ENCODE data around the gene RAB3D. TPM values are rescaled to one million over a fixed set of nuclear protein-coding genes. Genes with fewer than 3 reads are reported as not detected.
"Not testable (repeated sequence)": the region's sequence is repeated elsewhere in the genome, so short reads cannot be mapped to it uniquely, and the experiment has no call there.

Gene RAB3D
- total RNA-seq = 1 to 10 TPM; 4.5 to 4.9 TPM
- 1 to 10 TPM in 1 of 3 donors, under 1 TPM in 2; 0.80 to 1.4 (median 0.89) TPM for polyA plus RNA-seq
- total RNA-seq = 1.3 to 6.1 (median 2.9) reads per million in 6 experiments

GRCh38 chr19:11339254-11340098 lies at the start of gene RAB3D:
RAB3D (minus strand) TSS chr19:11339657; CDS start chr19:11337399, 2,258 bp downstream.
- peak within 1 kb of the TSS in 9 of 10 donors; percentile 40 to 90 (median 69) for H3K27ac Mint-ChIP-seq

DNA sequence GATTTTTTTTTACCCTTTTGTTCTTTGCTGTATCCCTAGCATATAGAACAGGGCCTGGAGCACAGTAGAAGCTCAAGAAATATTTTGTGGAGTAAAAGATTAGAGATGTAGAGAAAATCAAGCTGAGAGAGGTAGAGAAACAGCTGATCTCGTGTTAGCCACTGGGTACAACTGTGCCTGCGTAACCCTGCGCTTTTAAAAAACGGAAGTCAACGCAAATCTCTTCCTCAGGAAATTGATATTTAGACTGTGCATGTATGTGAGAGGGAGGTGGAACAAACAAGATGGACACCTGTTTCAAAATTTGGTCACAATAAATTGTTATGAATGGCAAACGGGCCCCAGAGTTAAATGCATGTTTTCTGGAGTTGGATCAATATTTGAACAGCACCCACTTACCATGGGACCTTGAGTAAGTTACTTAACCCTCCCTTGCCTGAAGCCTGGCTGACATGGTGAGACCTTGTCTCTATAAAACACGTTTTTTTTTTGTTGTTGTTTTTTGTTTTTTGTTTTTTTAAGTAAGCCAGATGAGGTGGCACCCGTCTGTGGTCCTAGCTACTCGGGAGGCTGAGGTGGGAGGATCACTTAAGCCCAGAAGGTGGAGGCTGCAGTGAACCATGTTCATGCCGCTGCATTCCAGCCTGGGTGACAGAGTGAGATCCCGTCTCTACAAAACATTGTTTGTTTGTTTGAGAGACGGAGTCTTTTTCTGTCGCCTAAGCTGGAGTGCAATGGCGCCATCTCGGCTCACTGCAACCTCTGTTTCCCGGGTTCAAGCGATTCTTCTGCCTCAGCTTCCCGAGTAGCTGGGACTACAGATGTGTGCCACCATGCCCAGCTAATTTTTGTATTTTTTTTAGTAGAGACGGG lies 47.9 kb upstream of the RAB3D start:
- POLR2A ChIA-PET = interaction anchor here (1.6 kb wide), 1 partner anchor 10 kb away, joined by 5 read pairs; no protein-coding TSS in a partner anchor
- DNase-seq = no peak
- Mint-ChIP-seq H3K36me3 (no peaks in the 10 kb centered on the region), H3K4me1 (peaks cover 3 to 22% (median 14%) of the 10 kb centered on the region in 4 donors), H3K4me3 (no peak overlapping the region), H3K27ac (peak overlapping the region in 1 of 10 donors; percentile 61), H3K9me3 (peaks cover 0 to 9% (median 0%) of the 10 kb centered on the region in 9 donors), H3K27me3 (peaks cover 1 to 11% (median 6%) of the 10 kb centered on the region in 5 donors)
- ATAC-seq = peak in 1 of 2 donors; percentile 72

More at GRCh38 chr19:11339254-11340098, at the start of gene RAB3D:
- Mint-ChIP-seq H3K4me1 (peaks cover 7 to 35% (median 28%) of the 10 kb centered on the region in 4 donors), H3K36me3 (peaks cover 4 to 13% (median 11%) of the 10 kb centered on the region in 3 donors), H3K4me3 (peak within 1 kb of the TSS; percentile 71 to 89 (median 79)), H3K27me3 (no peaks in the 10 kb centered on the region), H3K9me3 (no peaks in the 10 kb centered on the region)
- ATAC-seq (peak; percentile 78 to 92), DNase-seq (peak; percentile 16 to 81 (median 54))
- POLR2A ChIA-PET = interaction anchor here (0.8 to 1.0 kb wide), 2 partner anchors 10 to 35 kb away, joined by 3 to 10 read pairs; partner anchors contain the start of gene SWSAP1

DNA sequence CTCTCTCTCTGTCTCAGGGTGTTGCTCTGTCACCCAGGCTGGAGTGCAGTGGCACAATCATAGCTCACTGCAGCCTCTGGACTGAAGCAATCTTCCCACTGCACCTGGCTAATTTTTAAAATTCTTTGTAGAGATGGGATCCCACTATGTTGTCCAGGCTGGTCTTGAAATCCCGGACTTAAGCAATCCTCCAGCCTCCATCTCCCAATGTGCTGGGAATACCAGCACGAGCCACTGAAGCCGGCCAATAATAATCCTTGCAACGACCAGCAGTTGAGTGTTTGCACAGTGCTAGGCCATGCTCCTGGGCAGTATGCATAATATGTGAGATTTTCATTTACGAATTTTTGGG lies 45.3 kb upstream of the RAB3D start:
- POLR2A ChIA-PET = no interaction called here
- Mint-ChIP-seq H3K4me3 (peak overlapping the region in 4 of 10 donors; percentile 26 to 84 (median 46)), H3K4me1 (peaks cover 16 to 44% (median 36%) of the 10 kb centered on the region in 4 donors), H3K27me3 (peaks cover 3 to 23% (median 10%) of the 10 kb centered on the region in 5 donors), H3K27ac (no peak overlapping the region), H3K9me3 (no peaks in the 10 kb centered on the region), H3K36me3 (peaks cover 0 to 3% (median 0%) of the 10 kb centered on the region in 3 donors)
- ATAC-seq = no peak
- DNase-seq = no peak

GRCh38 chr19:11383706-11384048 lies 44.2 kb upstream of the RAB3D start:
- no peak for DNase-seq
- ATAC-seq = no peak
- Mint-ChIP-seq H3K9me3 (no peaks in the 10 kb centered on the region), H3K4me1 (peaks cover 16 to 46% (median 37%) of the 10 kb centered on the region in 4 donors), H3K4me3 (peak overlapping the region in 5 of 10 donors; percentile 14 to 84 (median 33)), H3K36me3 (peaks cover 0 to 3% (median 0%) of the 10 kb centered on the region in 3 donors), H3K27me3 (peaks cover 3 to 23% (median 10%) of the 10 kb centered on the region in 5 donors), H3K27ac (peak overlapping the region in 1 of 10 donors; percentile 6)
- POLR2A ChIA-PET = interaction anchor here (0.6 to 2.0 kb wide), 3 partner anchors 9 to 62 kb away, joined by 3 to 15 read pairs (median 4); partner anchors contain the start of gene SWSAP1

DNA sequence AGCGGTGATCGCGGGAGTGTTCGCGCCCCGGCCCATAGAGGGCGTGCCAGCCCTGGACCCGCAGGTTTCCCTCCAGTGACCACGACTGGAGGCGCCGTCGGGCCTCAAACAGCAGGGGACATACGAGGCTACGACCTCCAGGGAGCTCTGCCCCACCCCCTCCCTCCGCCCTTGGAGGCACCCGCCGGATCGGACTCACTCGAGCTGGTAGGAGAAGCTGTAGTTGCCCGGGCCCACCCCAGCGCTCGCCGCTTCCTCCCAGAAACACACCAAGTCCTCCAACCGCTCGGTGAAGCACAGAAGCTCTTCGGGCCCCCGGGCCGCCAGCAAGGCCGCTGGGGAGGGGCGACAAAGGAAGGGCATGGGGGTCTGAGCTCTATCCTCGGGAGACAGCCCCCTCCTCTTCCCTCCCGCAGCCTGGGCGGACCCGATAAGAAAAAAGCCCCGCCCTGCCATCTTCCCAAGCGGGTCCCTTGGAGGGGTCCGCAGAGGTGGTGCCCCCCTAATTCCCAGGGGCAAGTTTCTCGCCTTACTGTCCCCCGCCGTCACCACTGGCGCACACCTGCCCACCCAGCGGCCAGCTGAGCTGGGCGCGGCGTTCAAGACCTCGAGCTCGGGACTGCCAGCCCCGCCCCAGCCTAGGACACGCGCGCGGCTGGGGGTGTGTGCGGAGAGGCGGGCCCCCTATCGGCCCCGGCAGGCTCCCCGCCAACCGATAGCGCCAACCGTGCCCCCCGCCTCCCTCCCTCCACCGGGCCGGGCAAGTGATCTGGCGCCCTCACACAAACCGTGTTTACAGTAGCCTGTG lies 43.6 kb upstream of the RAB3D start:
- H3K4me1 Mint-ChIP-seq = peaks cover 16 to 47% (median 39%) of the 10 kb centered on the region in 4 donors
- H3K27me3 Mint-ChIP-seq = peaks cover 3 to 23% (median 10%) of the 10 kb centered on the region in 5 donors

DNA sequence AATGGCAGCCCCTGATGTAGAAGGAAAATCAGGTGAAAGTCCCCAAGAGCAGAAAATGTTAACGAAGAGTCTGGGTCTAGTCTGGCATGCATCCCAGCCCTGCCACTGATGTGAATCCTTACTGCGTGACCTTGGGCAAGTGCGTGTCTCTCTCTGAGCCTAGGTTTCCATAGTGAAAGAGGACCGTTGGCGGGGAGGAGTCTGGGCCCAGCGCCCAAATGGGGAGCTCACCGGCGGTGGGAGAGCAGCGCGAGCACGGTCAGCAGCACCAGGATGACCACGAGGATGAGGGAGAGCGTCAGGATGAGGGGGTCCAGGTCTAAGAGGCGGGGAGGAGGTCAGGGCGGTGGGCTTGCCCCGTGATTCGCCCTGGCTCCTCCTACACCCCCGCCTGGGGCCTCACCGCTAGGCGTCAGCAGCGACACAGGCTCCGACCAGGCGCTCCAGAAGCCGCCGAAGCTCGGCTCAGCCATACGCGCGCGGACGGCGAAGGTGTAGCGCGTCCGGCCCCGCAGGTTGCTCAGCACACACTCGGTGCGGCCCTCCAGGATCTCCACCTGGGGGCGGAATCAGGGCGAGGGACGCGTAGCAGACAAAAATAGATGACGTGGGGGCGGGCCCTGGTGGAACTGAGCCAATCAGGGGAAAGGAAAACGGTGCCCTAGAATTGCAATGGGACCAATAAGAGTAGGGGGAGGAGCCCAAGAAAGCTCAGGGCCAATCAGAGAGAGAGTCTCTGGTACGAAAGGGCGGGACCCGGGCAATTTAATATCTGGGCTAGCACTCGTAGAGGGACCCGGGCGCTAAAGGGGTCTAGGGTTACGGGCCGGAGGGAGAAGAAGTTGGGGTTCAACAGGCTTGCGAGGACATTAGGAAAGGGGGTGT lies 41.4 kb upstream of the RAB3D start:
- Mint-ChIP-seq H3K27me3 (peaks cover 3 to 23% (median 10%) of the 10 kb centered on the region in 5 donors), H3K36me3 (peaks cover 3 to 4% (median 4%) of the 10 kb centered on the region in 3 donors), H3K4me3 (peak overlapping the region; percentile 84 to 99 (median 94)), H3K4me1 (peaks cover 21 to 55% (median 51%) of the 10 kb centered on the region in 4 donors), H3K9me3 (no peaks in the 10 kb centered on the region), H3K27ac (peak overlapping the region; percentile 89 to 99 (median 96))
- peak; percentile 90 to 99 (median 98) for DNase-seq
- peak; percentile 87 to 89 for ATAC-seq
- POLR2A ChIA-PET = interaction anchor here (0.5 to 2.2 kb wide), 11 partner anchors 21 to 1060 kb away, joined by 3 to 18 read pairs (median 4); partner anchors contain the start of genes CCDC159, ECSIT, ELOF1 and ODAD3

More for the DNA sequence above, 43.6 kb upstream of the RAB3D start:
- peaks cover 0 to 3% (median 0%) of the 10 kb centered on the region in 3 donors for H3K36me3 Mint-ChIP-seq
- DNase-seq = peak in 9 of 10 donors; percentile 12 to 71 (median 36)
- POLR2A ChIA-PET = interaction anchor here (0.5 to 2.0 kb wide), 8 partner anchors 8 to 819 kb away, joined by 3 to 15 read pairs (median 3); partner anchors contain the start of gene SWSAP1
- peak overlapping the region in 5 of 10 donors; percentile 22 to 87 (median 77) for H3K27ac Mint-ChIP-seq
- ATAC-seq = no peak
- H3K4me3 Mint-ChIP-seq = peak overlapping the region; percentile 53 to 84 (median 70)
- H3K9me3 Mint-ChIP-seq = no peaks in the 10 kb centered on the region

DNA sequence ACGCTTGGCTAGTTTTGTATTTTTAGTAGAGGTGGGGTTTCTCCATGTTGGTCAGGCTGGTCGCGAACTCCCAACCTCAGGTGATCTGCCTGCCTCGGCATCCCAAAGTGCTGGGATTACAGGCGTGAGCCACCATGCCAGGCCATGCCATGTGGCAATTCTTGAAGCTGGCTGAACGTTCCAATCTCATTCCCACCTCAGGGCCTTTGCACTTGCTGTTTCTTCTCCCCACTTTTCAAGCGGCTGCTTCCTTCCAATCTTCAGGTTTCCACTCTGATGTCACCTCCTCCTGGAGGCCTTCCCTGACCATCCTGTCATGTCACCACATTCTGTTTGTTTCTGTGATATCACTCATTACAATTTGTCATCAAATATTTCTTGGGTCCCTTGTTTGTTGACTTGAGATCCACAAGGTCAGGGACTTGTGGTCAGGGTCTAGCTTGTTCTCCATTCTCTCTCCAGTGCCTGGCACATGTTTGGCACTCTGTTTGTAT lies 40.4 kb upstream of the RAB3D start:
- Mint-ChIP-seq H3K27me3 (peaks cover 3 to 21% (median 10%) of the 10 kb centered on the region in 5 donors), H3K4me1 (peaks cover 26 to 56% (median 55%) of the 10 kb centered on the region in 4 donors), H3K9me3 (no peaks in the 10 kb centered on the region), H3K27ac (peak overlapping the region; percentile 89 to 99 (median 96)), H3K36me3 (peaks cover 3 to 4% (median 4%) of the 10 kb centered on the region in 3 donors), H3K4me3 (peak overlapping the region in 9 of 10 donors; percentile 84 to 99 (median 93))
- DNase-seq = no peak
- no peak for ATAC-seq
- POLR2A ChIA-PET = interaction anchor here (0.7 to 1.9 kb wide), 3 partner anchors 22 to 179 kb away, joined by 3 to 8 read pairs (median 4); partner anchors contain the start of gene ELOF1

GRCh38 chr19:11379269-11379845 lies 39.9 kb upstream of the RAB3D start:
- H3K4me1 Mint-ChIP-seq = peaks cover 26 to 56% (median 54%) of the 10 kb centered on the region in 4 donors
- ATAC-seq = not testable (repeated sequence)

DNA sequence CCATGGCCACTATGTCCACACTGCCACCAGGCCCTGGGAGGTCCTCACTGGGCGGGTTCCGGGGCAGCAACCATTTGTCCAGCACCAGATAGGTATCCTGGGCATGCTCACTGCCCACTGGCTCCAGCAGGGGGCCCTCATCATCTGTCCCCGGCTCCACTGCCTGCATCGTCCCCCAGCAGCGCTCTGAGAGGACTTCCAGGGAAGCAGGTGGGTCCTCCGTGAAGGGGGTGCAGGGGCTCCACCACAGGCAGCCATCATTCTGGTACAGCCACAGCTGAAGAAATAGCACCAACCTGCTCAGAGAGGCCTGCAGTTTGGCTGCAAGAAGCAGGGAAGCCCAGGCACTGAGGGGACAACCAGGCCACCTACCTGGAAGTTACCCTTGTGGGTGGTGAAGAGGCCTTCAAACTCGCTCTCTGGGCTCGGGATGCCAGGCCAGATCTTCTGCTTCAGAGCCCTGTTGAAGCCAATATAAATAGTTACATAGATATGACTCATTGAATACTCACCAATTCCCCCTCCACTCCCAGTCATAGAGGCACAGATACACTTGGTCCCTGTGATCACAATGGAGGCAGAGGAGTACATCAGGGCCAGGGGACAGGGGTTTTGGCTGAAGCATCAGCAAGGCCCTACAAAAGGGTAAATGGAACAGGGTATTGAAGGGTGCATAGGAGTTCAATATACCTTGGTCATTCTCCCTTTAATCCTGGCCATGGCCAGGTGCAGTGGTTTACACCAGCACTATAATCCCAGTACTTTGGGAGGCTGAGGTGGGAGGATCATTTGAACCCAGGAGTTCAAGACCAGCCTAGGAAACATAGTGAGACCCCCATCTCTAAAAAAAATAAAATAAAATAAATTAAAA lies 39.1 kb upstream of the RAB3D start:
- POLR2A ChIA-PET = interaction anchor here (0.7 kb wide), 1 partner anchor 449 kb away, joined by 3 read pairs; no protein-coding TSS in a partner anchor
- ATAC-seq (no peak), DNase-seq (no peak)
- Mint-ChIP-seq H3K4me1 (peaks cover 26 to 56% (median 52%) of the 10 kb centered on the region in 4 donors), H3K4me3 (peak overlapping the region in 4 of 10 donors; percentile 10 to 60 (median 38)), H3K27me3 (peaks cover 2 to 21% (median 10%) of the 10 kb centered on the region in 5 donors), H3K9me3 (no peaks in the 10 kb centered on the region), H3K36me3 (peaks cover 3 to 4% (median 4%) of the 10 kb centered on the region in 3 donors), H3K27ac (peak overlapping the region in 3 of 10 donors; percentile 44 to 79 (median 53))

More at GRCh38 chr19:11379269-11379845, 39.9 kb upstream of the RAB3D start:
- peaks cover 2 to 21% (median 10%) of the 10 kb centered on the region in 5 donors for H3K27me3 Mint-ChIP-seq
- H3K36me3 Mint-ChIP-seq, H3K9me3 Mint-ChIP-seq, DNase-seq: not testable (repeated sequence)
- POLR2A ChIA-PET = interaction anchor here (0.7 kb wide), 2 partner anchors 55 to 450 kb away, joined by 3 read pairs; no protein-coding TSS in a partner anchor
- H3K4me3 Mint-ChIP-seq = peak overlapping the region in 2 of 10 donors; percentile 10 to 84
- peak overlapping the region in 1 of 10 donors; percentile 63 for H3K27ac Mint-ChIP-seq
